Measurements from ENCODE around the gene IMPDH1.

IMPDH1 gene

DNA sequence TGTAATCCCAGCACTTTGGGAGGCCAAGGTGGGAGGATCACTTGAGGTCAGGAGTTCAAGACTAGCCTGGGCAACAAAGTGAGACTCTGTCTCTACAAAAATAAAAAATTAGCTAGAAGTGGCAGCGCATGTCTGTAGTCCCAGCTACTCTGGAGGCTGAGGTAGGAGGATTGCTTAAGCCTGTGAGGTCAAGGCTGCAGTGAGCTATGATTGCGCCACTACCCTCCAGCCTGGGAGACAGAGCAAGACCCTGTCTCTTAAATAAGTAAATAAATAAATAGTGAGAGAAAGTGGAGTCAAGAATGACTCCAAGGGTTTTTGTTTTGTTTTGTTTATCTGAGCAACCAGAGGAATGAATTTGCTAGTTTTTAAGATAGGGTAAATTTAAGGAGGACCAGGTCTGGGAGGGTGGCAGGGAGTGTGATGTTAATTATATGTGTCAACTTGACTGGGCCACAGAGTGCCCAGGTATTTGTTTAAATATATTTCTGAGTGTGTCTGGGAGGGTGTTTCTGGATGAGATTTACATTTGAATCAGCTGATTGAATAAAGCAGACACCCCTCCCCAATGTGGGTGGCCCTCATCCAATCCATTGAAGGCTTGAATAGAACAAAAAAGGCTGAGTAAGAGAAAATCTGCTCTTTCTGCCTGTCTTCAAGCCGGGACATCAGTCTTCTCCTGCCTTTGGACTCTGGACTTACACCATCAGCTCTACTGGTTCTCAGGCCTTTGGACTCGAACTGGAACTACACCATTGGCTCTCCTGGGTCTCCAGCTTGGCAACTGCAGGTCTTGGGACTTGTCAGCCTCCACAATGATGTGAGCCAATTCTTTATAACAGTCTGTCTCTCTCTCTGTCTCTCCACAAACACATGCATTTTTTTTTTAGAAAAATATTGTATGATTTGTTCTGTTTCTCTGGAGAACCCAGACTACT lies 23.5 kb downstream of the IMPDH1 start:
- DNase-seq = no peak

GRCh38 chr7:128384726-128385125 lies 25.1 kb downstream of the IMPDH1 start:
- DNase-seq = no peak

GRCh38 chr7:128383776-128384175 lies 26.0 kb downstream of the IMPDH1 start:
- no peak for DNase-seq

DNA sequence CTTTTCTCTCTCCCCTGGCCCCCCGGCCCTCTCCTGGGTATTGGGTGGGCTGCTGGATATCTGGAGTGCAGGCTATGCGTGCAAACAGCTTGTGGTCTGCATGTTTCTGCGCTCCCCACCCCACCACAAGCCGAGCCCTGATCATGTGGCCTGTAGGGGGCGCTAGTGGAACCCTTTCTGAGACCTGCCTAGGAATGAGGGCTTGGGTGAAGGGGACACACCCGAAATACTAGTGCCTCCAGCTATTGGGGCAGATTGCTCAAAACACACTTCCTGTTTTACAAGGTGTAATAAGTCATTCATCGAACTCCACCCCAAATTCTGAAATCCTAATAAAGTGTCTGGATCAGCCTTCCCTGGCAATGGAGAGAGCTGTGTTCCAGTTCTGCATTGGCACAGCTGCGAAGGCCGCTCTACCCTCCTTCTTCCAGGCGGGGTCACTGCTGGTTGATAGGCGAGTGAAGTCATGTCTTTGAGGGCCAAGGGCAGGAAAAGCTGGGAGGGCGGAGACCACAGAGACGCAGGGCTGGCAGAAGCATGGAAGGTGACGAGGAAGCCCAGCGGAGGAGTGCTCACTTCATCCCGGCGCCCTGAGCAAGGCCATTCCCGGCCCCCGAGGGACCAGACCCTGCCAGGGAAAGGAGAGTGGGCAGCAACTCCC lies 28.5 kb downstream of the IMPDH1 start:
- no peak for DNase-seq

DNA sequence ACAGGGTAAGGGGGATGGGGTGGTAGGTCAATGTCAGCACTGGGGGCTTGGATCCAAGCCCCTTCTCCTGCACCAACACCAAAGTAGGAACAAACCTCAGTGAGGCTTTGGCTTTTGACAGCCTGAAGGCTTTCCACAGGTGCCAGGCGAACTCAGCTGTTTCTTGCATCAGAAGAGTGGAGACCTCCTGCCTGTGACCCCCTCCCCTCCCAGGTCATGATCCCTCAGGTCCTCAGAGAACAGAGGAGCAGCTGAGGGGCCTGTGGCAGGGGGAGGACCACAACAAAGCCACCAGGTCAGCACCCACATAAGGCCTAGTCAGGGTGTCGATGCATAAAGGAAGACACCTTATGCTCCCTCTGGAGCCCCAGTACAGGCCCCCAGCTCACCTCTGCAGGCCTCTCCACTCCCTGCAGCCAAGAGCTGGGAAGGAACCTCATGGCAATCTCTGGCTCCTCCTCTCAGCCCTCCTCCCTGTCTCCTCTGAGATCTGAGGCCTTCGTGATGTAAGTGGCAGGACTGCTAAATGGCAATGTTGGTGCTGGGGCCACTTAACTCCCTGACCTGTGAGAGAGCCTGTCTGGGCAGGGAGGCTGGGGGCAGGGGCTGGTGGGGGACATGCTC lies 29.2 kb downstream of the IMPDH1 start:
- no peak for DNase-seq

DNA sequence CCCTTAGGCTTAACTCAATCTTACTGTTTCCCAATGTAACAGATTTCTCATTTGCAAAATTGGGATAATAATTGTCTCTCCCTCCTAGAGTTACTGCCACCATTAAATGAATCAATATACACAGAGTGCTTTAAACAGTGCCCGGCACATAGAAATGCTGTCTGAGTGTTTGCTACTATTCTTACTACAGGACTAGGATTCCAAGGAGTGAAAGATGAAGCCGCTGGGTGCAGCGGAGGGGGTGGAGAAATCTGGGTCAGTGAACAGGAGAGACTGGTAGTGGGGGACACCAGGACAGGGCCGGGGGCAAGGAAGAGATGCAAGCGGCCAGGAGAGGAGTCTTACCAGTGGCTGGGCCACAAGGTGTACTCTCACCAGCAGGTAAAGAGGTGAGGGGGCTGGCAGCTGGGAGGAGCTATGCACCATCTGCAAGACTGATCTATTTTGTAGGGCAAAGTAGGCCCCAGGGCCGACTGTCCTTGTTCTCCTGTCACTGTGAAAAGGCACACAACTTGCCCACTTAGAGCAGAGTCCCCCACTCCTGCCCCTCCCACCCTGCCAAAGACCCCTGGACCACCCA lies 29.8 kb downstream of the IMPDH1 start:
- no peak for DNase-seq

GRCh38 chr7:128378637-128379036 lies 31.1 kb downstream of the IMPDH1 start:
- DNase-seq = no peak

DNA sequence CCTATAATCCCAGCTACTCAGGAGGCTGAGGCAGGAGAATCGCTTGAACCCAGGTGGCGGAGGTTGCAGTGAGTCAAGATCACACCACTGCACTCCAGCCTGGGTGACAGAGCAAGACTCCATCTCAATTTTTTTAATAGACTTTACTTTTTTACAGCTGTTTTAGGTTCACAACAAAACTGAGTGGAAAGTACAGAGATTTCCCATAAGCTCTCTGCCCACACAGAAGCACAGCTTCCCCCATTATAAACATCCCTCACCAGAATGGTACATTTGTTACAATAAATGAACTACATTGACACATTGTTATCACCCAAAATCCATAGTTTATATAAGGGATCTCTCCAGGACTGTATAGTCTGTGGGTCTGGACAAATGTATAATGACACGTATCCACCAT lies 33.7 kb downstream of the IMPDH1 start:
- DNase-seq = no peak

- no peak for DNase-seq
These were observed 35.7 kb downstream of the IMPDH1 start for GRCh38 chr7:128374041-128374440.

DNA sequence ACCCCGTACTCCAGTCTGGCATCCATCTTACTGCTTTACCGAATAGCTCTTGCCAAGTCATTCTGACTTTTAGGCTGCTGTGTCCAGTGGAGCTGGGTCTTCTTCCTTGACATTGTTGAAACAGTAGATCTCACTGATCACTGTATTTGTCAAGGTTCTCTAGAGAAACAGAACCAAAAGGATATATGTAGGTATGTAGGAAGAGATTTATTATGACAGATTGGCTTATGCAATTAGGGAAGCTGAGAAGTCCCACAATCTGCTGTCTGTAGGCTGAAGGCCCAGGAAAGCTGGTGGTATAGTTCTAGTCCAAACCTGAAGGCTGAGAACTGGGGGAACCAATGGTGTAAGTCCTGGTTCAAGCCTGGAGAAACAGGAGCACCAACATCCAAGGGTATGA lies 36.2 kb downstream of the IMPDH1 start:
- no peak for DNase-seq

DNA sequence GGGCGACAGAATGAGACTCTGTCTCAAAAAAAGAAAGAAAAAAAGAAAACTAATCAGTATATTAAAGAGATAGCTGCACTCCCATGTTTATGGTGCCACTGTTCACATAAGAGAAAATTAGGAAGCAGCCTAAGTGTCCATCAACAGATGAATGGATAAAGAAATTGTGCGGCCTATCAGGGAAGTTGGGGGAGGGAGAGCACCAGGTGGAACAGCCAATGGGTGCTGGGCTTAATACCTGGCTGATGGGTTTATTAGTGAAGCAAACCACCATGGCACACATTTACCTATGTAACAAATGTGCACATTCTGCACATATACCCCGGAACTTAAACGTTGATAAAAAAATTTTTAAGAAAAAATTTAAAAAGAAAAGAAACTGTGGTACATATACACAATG lies 39.3 kb downstream of the IMPDH1 start:
- no peak for DNase-seq

DNA sequence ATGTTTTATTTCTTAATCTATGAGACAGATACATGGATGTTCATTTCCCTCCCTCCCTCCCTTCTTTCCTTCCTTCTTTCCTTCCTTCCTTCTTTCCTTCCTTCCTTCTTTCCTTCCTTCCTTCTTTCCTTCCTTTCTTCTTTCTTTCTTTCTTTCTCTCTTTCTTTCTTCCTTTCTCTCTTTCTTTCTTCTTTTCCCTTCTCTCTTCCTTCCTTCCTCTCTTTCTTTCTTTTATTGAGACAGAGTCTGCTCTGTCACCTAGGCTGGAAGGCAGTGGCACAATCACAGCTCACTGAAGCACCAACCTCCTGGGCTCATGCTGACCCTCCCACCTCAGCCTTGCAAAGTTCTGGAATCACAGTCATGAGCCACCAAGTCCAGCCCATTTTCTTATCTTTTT lies 42.8 kb downstream of the IMPDH1 start:
- no peak for DNase-seq

DNA sequence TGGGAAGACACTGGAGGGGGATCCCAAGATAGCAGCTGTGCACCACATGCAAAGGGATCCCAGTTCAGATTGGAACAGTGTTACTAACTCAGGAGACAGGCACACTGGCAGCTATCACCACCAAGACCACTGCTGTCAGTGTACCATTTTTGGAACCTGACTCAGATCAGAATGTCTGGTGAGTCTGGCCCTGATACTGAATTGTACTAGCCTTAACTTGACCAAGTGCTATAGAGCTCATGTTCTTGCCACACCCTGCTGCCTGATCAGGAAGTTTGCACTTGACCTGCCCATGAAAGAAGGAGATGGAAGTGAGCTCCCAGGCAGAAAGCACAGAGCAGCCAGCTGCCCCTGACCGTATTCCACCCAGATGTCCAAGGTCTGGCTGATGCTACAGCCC lies 43.5 kb downstream of the IMPDH1 start:
- no peak for DNase-seq

DNA sequence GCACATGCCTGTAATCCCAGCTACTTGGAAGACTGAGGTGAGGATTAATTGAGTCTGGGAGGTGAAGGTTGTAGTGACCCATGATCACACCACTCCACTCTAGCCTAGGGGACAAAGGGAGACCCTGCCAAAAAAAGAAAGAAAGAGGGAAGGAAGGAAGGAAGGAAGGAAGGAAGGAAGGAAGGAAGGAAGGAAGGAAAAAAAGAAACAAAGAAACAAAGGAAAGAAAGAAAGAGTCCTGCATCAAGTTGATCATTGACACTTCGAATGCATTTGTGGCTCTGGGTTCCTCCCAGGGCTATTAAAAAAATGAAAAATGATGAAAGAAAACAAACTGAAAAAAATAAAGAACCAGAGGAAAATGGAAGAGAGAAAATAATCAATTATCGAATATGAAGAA lies 44.4 kb downstream of the IMPDH1 start:
- DNase-seq = no peak

- no peak for DNase-seq
These were observed 45.5 kb downstream of the IMPDH1 start for GRCh38 chr7:128364166-128364870.

GRCh38 chr7:128363261-128363721 lies 46.5 kb downstream of the IMPDH1 start:
- DNase-seq = no peak

DNA sequence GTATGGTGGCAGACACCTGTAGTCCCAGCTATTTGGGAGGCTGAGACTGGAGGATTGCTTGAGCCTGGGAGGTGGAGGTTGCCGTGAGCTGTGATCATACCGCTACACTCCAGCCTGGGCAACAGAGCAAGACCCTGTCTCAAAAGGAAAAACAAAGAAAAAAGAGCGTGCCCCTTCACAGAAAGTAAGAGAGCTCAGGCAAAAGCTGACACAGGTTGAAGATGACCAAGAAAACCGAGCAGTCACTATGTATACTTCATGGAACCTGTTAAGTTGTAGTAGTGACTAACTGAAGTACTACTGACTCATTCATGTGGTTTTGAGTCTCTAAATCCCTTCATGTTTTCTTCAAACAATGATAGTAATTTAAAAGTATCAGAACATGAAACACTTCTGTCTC lies 47.1 kb downstream of the IMPDH1 start:
- DNase-seq = no peak

- no peak for DNase-seq
These were observed 48.1 kb downstream of the IMPDH1 start, which contains the start of gene PRRT4 for GRCh38 chr7:128361411-128362379. Gene PRRT4, minus strand, starts transcription at chr7:128361690.

GRCh38 chr7:128360359-128360678 lies 49.5 kb downstream of the IMPDH1 start:
- no peak for DNase-seq

DNA sequence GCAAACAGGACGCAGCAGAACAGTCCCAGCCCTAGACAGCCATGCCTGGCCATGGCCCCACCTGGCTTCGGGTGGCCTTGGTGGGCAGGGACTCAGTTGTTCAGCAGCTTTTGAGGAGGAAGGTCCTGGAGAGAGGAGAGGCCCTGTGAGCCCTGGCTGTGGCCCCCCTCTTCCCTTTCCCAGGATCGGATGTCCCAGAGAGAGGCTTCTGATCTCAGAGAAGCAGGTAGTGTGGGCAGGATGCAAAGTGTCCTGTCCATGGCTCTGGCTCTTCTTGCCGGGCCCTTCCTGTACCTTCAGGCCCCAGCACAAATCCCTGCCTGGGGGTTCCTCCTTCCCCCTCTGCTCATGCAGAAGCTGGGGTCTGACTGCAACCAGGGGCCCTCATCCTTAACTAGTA lies 49.8 kb downstream of the IMPDH1 start:
- no peak for DNase-seq

DNA sequence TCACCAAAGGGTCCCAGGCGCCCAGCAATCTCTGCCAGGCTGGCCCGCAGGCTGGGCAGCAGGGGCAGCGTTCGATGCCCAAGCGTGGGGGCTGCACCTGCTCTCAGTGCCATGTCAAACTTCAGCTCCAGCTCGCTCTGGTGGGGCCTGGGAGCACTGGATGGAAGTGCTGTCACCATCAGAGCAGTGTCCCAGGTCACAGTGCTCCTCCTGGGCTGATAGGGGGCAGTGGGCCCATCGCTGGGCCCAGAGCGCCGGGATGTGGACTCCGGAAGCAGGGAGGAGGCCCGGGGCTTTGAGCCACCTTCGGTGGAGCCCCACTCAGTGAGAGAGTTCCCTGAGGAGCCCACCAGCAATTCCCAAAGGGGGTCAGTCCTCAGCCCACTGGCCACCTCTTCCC lies 50.4 kb downstream of the IMPDH1 start:
- no peak for DNase-seq

DNA sequence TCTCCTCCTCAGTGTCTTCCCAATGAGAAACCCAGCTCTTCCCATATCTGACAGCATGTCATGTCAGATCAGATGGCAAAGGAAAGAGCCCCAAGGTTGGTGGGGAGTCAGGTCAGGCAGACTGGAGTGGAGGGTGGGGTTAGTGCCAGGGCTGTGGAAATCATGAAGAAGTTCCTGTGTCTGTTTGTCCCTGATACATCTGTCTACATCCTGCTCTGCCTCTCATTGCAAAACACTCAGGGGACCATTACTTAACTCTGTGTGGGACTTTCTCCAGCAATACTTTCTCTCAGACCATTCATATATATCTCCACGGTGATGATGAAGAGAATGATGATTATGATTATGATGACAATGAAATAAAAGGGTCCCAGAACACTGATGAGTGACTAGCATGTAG lies 51.5 kb downstream of the IMPDH1 start:
- no peak for DNase-seq

Measured in NCI-H1436 treated with DMSO at 0.1 percent for 48 hours (cell line).